ENCODE data around the gene COG8. TPM values are rescaled to one million over a fixed set of nuclear protein-coding genes. Genes with fewer than 3 reads are reported as not detected.

COG8 gene
- polyA plus RNA-seq, 1 experiment, result 31.6 TPM

DNA sequence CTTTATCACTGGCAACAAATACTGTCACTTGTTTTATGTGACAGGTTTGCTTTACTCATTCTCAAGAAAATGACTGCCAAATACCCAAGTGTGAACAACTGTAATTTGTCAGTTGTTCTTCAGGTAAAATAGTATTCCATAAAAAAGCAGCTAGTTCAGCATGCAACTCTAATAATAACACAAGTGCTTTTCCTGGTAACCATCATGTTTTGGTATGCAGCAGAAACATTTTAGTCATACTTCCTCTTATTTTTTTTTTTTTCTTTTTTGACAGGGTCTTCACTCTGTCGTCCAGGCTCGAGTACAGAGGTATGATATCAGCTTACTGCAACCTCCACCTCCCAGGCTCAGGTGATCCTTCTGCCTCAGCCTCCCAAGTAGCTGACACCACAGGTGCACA lies 41.9 kb upstream of the COG8 start:
- DNase-seq (ENCODE audit: low read depth), result no peak
- peaks cover 3% of the 10 kb centered on the region for H3K36me3 ChIP-seq (ENCODE audit: control insufficient read depth, insufficient read depth, low read length)
- ChIA-PET CTCF (interaction anchor here (0.6 kb wide), 1 partner anchor 232 kb away, joined by 3 read pairs; no protein-coding TSS in a partner anchor), POLR2A (no interaction called here)
- no peak overlapping the region for H3K4me3 ChIP-seq (ENCODE audit: low read depth, low read length)
- H3K27me3 ChIP-seq (ENCODE audit: control insufficient read depth, insufficient read depth, low read length), result no peaks in the 10 kb centered on the region
- TF ChIP-seq, protein P1, sequence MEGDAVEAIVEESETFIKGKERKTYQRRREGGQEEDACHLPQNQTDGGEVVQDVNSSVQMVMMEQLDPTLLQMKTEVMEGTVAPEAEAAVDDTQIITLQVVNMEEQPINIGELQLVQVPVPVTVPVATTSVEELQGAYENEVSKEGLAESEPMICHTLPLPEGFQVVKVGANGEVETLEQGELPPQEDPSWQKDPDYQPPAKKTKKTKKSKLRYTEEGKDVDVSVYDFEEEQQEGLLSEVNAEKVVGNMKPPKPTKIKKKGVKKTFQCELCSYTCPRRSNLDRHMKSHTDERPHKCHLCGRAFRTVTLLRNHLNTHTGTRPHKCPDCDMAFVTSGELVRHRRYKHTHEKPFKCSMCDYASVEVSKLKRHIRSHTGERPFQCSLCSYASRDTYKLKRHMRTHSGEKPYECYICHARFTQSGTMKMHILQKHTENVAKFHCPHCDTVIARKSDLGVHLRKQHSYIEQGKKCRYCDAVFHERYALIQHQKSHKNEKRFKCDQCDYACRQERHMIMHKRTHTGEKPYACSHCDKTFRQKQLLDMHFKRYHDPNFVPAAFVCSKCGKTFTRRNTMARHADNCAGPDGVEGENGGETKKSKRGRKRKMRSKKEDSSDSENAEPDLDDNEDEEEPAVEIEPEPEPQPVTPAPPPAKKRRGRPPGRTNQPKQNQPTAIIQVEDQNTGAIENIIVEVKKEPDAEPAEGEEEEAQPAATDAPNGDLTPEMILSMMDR (IDR thresholded peaks at IDR 0.05; ENCODE audit: insufficient read depth, low read depth, low read length), result no peak

DNA sequence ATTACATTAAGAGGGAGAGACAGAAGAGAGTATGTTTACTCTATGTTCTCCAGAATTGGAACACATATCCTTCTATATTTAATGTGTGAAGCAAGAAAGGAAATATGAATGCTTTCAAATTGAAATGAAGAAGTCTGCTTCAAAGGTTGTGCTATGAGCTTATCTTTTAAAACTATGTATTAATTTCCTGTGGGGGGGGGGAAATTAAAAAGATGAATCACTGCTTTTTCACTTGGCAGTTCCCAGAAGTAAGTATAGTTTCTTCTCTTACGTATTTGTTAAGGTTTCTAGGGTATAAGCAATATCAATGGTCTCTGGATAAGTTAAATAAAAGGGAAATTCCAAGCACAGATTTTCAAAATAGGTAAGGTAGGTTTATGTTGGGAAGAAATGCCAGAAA lies 39.4 kb upstream of the COG8 start:
- ChIA-PET CTCF (interaction anchor here (0.7 kb wide), 1 partner anchor 24 kb away, joined by 3 read pairs; no protein-coding TSS in a partner anchor), POLR2A (no interaction called here)
- Histone ChIP-seq H3K36me3 (ENCODE audit: control insufficient read depth, insufficient read depth, low read length) (peaks cover 5% of the 10 kb centered on the region), H3K27me3 (ENCODE audit: control insufficient read depth, insufficient read depth, low read length) (no peaks in the 10 kb centered on the region), H3K4me3 (ENCODE audit: low read depth, low read length) (no peak overlapping the region)
- TF ChIP-seq, protein P1 (IDR thresholded peaks at IDR 0.05; ENCODE audit: insufficient read depth, low read depth, low read length), result no peak
- DNase-seq (ENCODE audit: low read depth), result no peak

DNA sequence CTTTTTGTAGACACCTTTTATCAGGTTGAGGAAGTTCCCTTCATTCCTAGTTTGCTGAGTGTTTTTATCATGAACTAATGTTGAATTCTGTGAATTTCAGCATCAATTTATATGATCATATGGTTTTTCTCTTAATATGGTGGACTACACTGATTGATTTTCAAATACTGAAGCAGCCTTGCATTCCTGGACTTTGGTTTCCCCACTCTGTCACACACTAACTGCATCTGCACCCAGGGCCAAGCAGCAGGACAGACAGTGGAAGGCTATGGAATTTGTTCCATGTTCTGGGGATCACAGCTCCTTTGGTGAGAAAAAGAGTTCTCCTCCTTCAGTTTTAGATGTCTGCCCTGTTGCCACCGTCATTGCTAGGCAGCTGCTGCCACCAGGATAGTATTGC lies 38.7 kb upstream of the COG8 start:
- DNase-seq (ENCODE audit: low read depth), result no peak
- CTCF ChIA-PET, result interaction anchor here (0.7 kb wide), 1 partner anchor 24 kb away, joined by 3 read pairs; no protein-coding TSS in a partner anchor
- TF ChIP-seq, protein P1 (IDR thresholded peaks at IDR 0.05; ENCODE audit: insufficient read depth, low read depth, low read length), result no peak
- POLR2A ChIA-PET, result no interaction called here
- Histone ChIP-seq H3K4me3 (ENCODE audit: low read depth, low read length) (no peak overlapping the region), H3K27me3 (ENCODE audit: control insufficient read depth, insufficient read depth, low read length) (no peaks in the 10 kb centered on the region), H3K36me3 (ENCODE audit: control insufficient read depth, insufficient read depth, low read length) (peaks cover 5% of the 10 kb centered on the region)

- H3K4me3 ChIP-seq (ENCODE audit: low read depth, low read length), result no peak overlapping the region
- POLR2A ChIA-PET, result no interaction called here
- H3K36me3 ChIP-seq (ENCODE audit: control insufficient read depth, insufficient read depth, low read length), result peaks cover 8% of the 10 kb centered on the region
- no peak for DNase-seq (ENCODE audit: low read depth)
- H3K27me3 ChIP-seq (ENCODE audit: control insufficient read depth, insufficient read depth, low read length), result no peaks in the 10 kb centered on the region
- TF ChIP-seq, protein P1 (IDR thresholded peaks at IDR 0.05; ENCODE audit: insufficient read depth, low read depth, low read length), result no peak
- CTCF ChIA-PET, result no interaction called here
Measured at GRCh38 chr16:69376393-69377059, 37.2 kb upstream of the COG8 start.

DNA sequence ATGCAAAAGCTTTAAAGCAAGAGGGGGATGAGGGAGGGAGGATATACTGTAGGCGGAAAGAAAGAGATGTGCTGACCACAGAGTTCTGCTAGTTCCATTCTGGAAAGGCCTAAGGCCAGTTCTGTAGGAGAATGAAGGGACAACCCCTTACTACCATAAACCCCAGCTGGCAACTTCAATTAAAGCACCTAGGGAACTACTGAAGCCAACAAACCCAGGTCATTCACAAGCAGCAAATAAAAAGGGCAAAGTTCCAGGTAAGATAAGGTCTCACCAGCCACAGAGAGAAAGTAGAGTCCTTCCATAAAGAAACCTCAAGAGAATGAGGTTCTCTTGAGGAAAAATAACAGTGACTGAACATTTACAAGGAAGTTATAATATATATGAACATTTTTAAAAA lies 33.7 kb upstream of the COG8 start:
- no peak for DNase-seq (ENCODE audit: low read depth)
- TF ChIP-seq, protein P1 (IDR thresholded peaks at IDR 0.05; ENCODE audit: insufficient read depth, low read depth, low read length), result no peak
- ChIA-PET POLR2A (no interaction called here), CTCF (no interaction called here)
- H3K27me3 ChIP-seq (ENCODE audit: control insufficient read depth, insufficient read depth, low read length), result no peaks in the 10 kb centered on the region
- peaks cover 14% of the 10 kb centered on the region for H3K36me3 ChIP-seq (ENCODE audit: control insufficient read depth, insufficient read depth, low read length)
- no peak overlapping the region for H3K4me3 ChIP-seq (ENCODE audit: low read depth, low read length)
